ENCODE data around the gene METTL13. TPM values are rescaled to one million over a fixed set of nuclear protein-coding genes. Genes with fewer than 3 reads are reported as not detected.

METTL13 gene
- total RNA-seq, 1 experiment from 2014 or later, result 64.3 TPM

GRCh38 chr1:171762143-171762563 is 19.3 kb upstream of the METTL13 start:
- in situ Hi-C loops (cut with HindIII; ENCODE audit: low sequenced_read_pairs), result no loop called here
- no peak for DNase-seq (ENCODE audit: low spot score)

GRCh38 chr1:171763764-171764163 is 17.7 kb upstream of the METTL13 start:
- in situ Hi-C loops (cut with HindIII; ENCODE audit: low sequenced_read_pairs), result no loop called here
- no peak for DNase-seq (ENCODE audit: low spot score)

GRCh38 chr1:171769171-171769570 is 12.3 kb upstream of the METTL13 start:
- in situ Hi-C loops (cut with HindIII; ENCODE audit: low sequenced_read_pairs), result no loop called here
- peak; percentile 71 for DNase-seq (ENCODE audit: low spot score)

GRCh38 chr1:171769754-171770153 is 11.7 kb upstream of the METTL13 start:
- DNase-seq (ENCODE audit: low spot score), result no peak
- in situ Hi-C loops (cut with HindIII; ENCODE audit: low sequenced_read_pairs), result no loop called here

GRCh38 chr1:171772312-171772711 is 9.1 kb upstream of the METTL13 start:
- in situ Hi-C loops (cut with HindIII; ENCODE audit: low sequenced_read_pairs), result no loop called here
- no peak for DNase-seq (ENCODE audit: low spot score)

- DNase-seq (ENCODE audit: low spot score), result no peak
- in situ Hi-C loops (cut with HindIII; ENCODE audit: low sequenced_read_pairs), result no loop called here
These were observed 781 bp upstream of the METTL13 start for GRCh38 chr1:171780583-171781175.

- DNase-seq (ENCODE audit: low spot score), result no peak
- in situ Hi-C loops (cut with HindIII; ENCODE audit: low sequenced_read_pairs), result no loop called here
These were observed 2.5 kb downstream of the METTL13 start for GRCh38 chr1:171783816-171784530.

- no peak for DNase-seq (ENCODE audit: low spot score)
- in situ Hi-C loops (cut with HindIII; ENCODE audit: low sequenced_read_pairs), result no loop called here
These were observed 3.3 kb downstream of the METTL13 start for GRCh38 chr1:171784784-171785183.

- peak; percentile 43 for DNase-seq (ENCODE audit: low spot score)
- in situ Hi-C loops (cut with HindIII; ENCODE audit: low sequenced_read_pairs), result no loop called here
These were observed 4.3 kb downstream of the METTL13 start for GRCh38 chr1:171785766-171786165.

GRCh38 chr1:171786534-171786933 is 5.1 kb downstream of the METTL13 start:
- DNase-seq (ENCODE audit: low spot score), result no peak
- in situ Hi-C loops (cut with HindIII; ENCODE audit: low sequenced_read_pairs), result no loop called here

GRCh38 chr1:171787686-171788480 is 6.4 kb downstream of the METTL13 start:
- in situ Hi-C loops (cut with HindIII; ENCODE audit: low sequenced_read_pairs), result no loop called here
- DNase-seq (ENCODE audit: low spot score), result no peak

- in situ Hi-C loops (cut with HindIII; ENCODE audit: low sequenced_read_pairs), result no loop called here
- DNase-seq (ENCODE audit: low spot score), result no peak
These were observed 7.2 kb downstream of the METTL13 start for GRCh38 chr1:171788696-171789095.

GRCh38 chr1:171790318-171790717 is 8.9 kb downstream of the METTL13 start:
- no peak for DNase-seq (ENCODE audit: low spot score)
- in situ Hi-C loops (cut with HindIII; ENCODE audit: low sequenced_read_pairs), result no loop called here

- DNase-seq (ENCODE audit: low spot score), result peak; percentile 78
- in situ Hi-C loops (cut with HindIII; ENCODE audit: low sequenced_read_pairs), result no loop called here
These were observed 11.4 kb downstream of the METTL13 start for GRCh38 chr1:171792656-171793369.

- no peak for DNase-seq (ENCODE audit: low spot score)
- in situ Hi-C loops (cut with HindIII; ENCODE audit: low sequenced_read_pairs), result no loop called here
These were observed 12.2 kb downstream of the METTL13 start for GRCh38 chr1:171793636-171794035.

GRCh38 chr1:171794085-171794484 is 12.6 kb downstream of the METTL13 start:
- DNase-seq (ENCODE audit: low spot score), result no peak
- in situ Hi-C loops (cut with HindIII; ENCODE audit: low sequenced_read_pairs), result no loop called here

- DNase-seq (ENCODE audit: low spot score), result no peak
- in situ Hi-C loops (cut with HindIII; ENCODE audit: low sequenced_read_pairs), result no loop called here
These were observed 15.1 kb downstream of the METTL13 start for GRCh38 chr1:171796592-171796991.

GRCh38 chr1:171798311-171798710 is 16.9 kb downstream of the METTL13 start:
- no peak for DNase-seq (ENCODE audit: low spot score)
- in situ Hi-C loops (cut with HindIII; ENCODE audit: low sequenced_read_pairs), result no loop called here

GRCh38 chr1:171798765-171799164 is 17.3 kb downstream of the METTL13 start:
- no peak for DNase-seq (ENCODE audit: low spot score)
- in situ Hi-C loops (cut with HindIII; ENCODE audit: low sequenced_read_pairs), result no loop called here

GRCh38 chr1:171799166-171799565 is 17.7 kb downstream of the METTL13 start:
- DNase-seq (ENCODE audit: low spot score), result no peak
- in situ Hi-C loops (cut with HindIII; ENCODE audit: low sequenced_read_pairs), result no loop called here
